Transverse colon (tissue), 4 donors: Measurements from ENCODE around the gene MANEAL. TPM values are rescaled to one million over a fixed set of nuclear protein-coding genes. Genes with fewer than 3 reads are reported as not detected.

Source experiments
- DNase-seq: peaks from one replicate; pipeline ENCODE4 v3.0.0-alpha.2; 2019
- H3K27ac ChIP-seq, 4 donors: fragments of 200-600 bp; sonication (generic); 2 replicates each; pipeline ENCODE4 v1.5.1; 2016 to 2018; ENCODE audit warnings: inconsistent platforms in 4 of 4
- H3K27me3 ChIP-seq: fragments of 200-600 bp; sonication (generic); 2 replicates; pipeline ENCODE4 v1.5.1; 2017; ENCODE audit warnings: inconsistent platforms
- H3K36me3 ChIP-seq, 4 donors: fragments of 200-600 bp; sonication (generic); 2 replicates each; pipeline ENCODE4 v1.5.1; 2017 to 2019; ENCODE audit warnings: inconsistent platforms in 4 of 4
- H3K4me1 ChIP-seq, 4 donors: fragments of 200-600 bp; sonication (generic); 2 replicates each; pipeline ENCODE4 v1.5.1; 2017 to 2020; ENCODE audit warnings: inconsistent platforms in 4 of 4
- H3K4me3 ChIP-seq, 4 donors: fragments of 200-600 bp; sonication (generic); 1 replicate in 1 of 4; 2 replicates in 3 of 4; pipeline versions ENCODE4 v1.5.1 to v1.6.1; 2017 to 2019; ENCODE audit warnings: inconsistent platforms in 4 of 4
- H3K9me3 ChIP-seq, 2 donors: fragments of 200-600 bp; sonication (generic); 2 replicates each; pipeline ENCODE4 v1.5.1; 2017 to 2019; ENCODE audit warnings: inconsistent platforms in 2 of 2
- EP300 ChIP-seq: sonication (generic); formaldehyde crosslinking; IDR thresholded peaks from one replicate; pipeline ENCODE4 v1.6.1; 2017; ENCODE audit warnings: antibody characterized with exemption, low read depth
- POLR2A ChIP-seq: fragments of 450-650 bp; IDR thresholded peaks from one replicate; pipeline ENCODE4 v1.6.1; 2016; ENCODE audit warnings: antibody characterized with exemption, mild to moderate bottlenecking, moderate library complexity
- POLR2AphosphoS5 ChIP-seq, 3 donors: sonication (generic); formaldehyde crosslinking; IDR thresholded peaks; one replicate each; pipeline ENCODE4 v1.6.1; 2016; ENCODE audit warnings: antibody characterized with exemption in 3 of 3
- WGBS, 2 donors: methylation state at CpG; one replicate each; pipeline ENCODE4 v1.1.5; 2018; ENCODE audit warnings: low coverage in 1 of 2; 5-methylcytosine and 5-hydroxymethylcytosine counted together
- in situ Hi-C, 4 donors: fragments of 200-750 bp; cut with MboI; loops; one replicate each; pipeline versions ENCODE4 v1.15.0 to v1.15.1; 2017; ENCODE audit warnings: low sequenced_read_pairs in 3 of 4, low pct_ligation_motif_present in 1 of 4, low pct_unique_long_range_greater_than_20kb in 1 of 4
- intact Hi-C: fragments of 100-400 bp; cut with DNase I; formaldehyde crosslinking; loops from one replicate; pipeline ENCODE4 v1.15.1; 2023; ENCODE audit warnings: low total_unique reads
- total RNA-seq, 4 donors: library from RNA; depleted of rRNA; stranded (reverse); fragments of >200 nt; gene quantifications; one replicate each; pipeline ENCODE4 v1.1.0, GENCODE V29; 2016
- TF ChIP-seq, protein P1 (sequence below), 5 experiments: fragments of 200-600 bp in 3 of 5; fragments of 450-650 bp in 2 of 5; sonication (generic) in 3 of 5; IDR thresholded peaks; 1 replicate in 2 of 5; 2 replicates in 3 of 5; pipeline ENCODE4 v1.5.1; 2016 to 2017; ENCODE audit warnings: antibody characterized with exemption in 5 of 5, inconsistent platforms in 3 of 5, mild to moderate bottlenecking in 2 of 5, moderate library complexity in 1 of 5

Gene MANEAL
- total RNA-seq, 4 donors from 2014 or later = 1.1 to 9.6 (median 5.7) TPM

DNA sequence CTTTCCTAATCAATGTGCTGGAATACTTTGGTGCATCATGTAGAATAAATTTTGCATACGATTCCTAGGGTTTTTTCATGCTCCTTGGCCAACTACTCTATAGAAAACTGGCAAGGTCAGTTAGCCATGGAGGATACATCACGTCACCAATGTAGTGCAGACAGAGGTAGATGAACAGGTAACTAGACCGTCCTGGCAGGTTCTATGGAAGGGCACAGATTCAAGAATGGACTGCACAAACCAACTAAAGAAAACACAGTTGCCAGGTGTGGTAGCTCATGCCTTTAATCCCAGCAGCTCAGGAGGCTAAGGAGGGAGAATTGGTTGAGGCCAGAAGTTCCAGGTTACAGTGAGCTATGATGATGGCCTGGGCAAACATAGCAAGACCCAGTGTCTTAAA, 55.8 kb downstream of the MANEAL start:
- intact Hi-C loops (no loop called here), in situ Hi-C loops (no loop called here)
- Histone ChIP-seq H3K36me3 (no peaks in the 10 kb centered on the region), H3K4me3 (no peak overlapping the region), H3K9me3 (no peaks in the 10 kb centered on the region), H3K27ac (no peak overlapping the region), H3K4me1 (peaks cover 3 to 64% (median 16%) of the 10 kb centered on the region in 4 donors), H3K27me3 (no peaks in the 10 kb centered on the region)
- WGBS, 2 donors = 95 to 98% methylated on average over 3 of the region's 3 CpGs
- DNase-seq = no peak
- TF ChIP-seq POLR2AphosphoS5 (IDR thresholded peaks at IDR 0.05) (no peak), POLR2A (no peak), EP300 (no peak)
- TF ChIP-seq, protein P1, sequence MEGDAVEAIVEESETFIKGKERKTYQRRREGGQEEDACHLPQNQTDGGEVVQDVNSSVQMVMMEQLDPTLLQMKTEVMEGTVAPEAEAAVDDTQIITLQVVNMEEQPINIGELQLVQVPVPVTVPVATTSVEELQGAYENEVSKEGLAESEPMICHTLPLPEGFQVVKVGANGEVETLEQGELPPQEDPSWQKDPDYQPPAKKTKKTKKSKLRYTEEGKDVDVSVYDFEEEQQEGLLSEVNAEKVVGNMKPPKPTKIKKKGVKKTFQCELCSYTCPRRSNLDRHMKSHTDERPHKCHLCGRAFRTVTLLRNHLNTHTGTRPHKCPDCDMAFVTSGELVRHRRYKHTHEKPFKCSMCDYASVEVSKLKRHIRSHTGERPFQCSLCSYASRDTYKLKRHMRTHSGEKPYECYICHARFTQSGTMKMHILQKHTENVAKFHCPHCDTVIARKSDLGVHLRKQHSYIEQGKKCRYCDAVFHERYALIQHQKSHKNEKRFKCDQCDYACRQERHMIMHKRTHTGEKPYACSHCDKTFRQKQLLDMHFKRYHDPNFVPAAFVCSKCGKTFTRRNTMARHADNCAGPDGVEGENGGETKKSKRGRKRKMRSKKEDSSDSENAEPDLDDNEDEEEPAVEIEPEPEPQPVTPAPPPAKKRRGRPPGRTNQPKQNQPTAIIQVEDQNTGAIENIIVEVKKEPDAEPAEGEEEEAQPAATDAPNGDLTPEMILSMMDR (IDR thresholded peaks at IDR 0.05) = no peak

DNA sequence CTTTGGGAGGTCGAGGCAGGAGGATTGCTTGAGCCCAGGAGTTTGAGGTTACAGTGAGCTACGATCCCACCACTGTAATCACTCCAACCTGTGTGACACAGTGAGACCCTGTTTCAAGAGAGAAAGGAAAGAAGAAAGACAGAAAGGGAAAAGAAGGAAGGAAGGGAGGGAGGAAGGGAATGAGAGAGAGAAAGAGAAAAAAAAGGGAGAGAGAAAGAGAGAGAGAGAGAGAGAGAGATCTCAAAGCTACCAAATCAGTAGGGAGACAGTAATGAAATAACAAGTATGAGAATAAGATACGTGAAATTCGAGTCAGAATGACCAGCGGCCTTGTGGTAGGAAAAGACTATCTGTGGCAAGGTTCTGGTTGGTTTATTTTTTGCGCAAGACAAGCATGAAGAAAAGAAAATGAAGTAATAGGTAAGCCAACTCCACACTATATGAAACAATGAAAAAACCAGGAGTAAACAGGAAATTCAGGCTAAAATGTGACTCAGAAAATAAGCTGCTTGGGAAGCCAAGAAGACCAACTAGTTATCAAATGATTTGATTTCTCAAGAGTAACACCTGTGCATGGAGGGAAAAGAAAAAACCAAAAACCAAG, 56.8 kb downstream of the MANEAL start:
- no peak overlapping the region for H3K27ac ChIP-seq
- in situ Hi-C loops = loop anchor here in 1 of 4 donors (10.0 kb wide), 1 partner anchor 256 kb away; the partner anchor contains the start of gene GNL2

More for the DNA sequence above, 56.8 kb downstream of the MANEAL start:
- intact Hi-C loops = no loop called here
- DNase-seq = no peak
- Histone ChIP-seq H3K36me3 (no peaks in the 10 kb centered on the region), H3K27me3 (no peaks in the 10 kb centered on the region), H3K9me3 (no peaks in the 10 kb centered on the region), H3K4me1 (peaks cover 3 to 70% (median 16%) of the 10 kb centered on the region in 4 donors), H3K4me3 (no peak overlapping the region)
- TF ChIP-seq EP300 (no peak), POLR2AphosphoS5 (IDR thresholded peaks at IDR 0.05) (no peak), POLR2A (no peak)
- TF ChIP-seq, protein P1 (IDR thresholded peaks at IDR 0.05) = no peak
- 77 to 91% methylated on average over 6 of the region's 6 CpGs for WGBS, 2 donors

Other genes starting within 250 kb of the MANEAL start
- 100 to 1,000 TPM in 1 of 4 donors, 10 to 100 TPM in 2, 1 to 10 TPM in 1; 9.0 to 175 (median 18.6) TPM for gene SNIP1, start 239.6 kb upstream of the MANEAL start, total RNA-seq
- 1 to 10 TPM in 3 of 4 donors, not detected in 1; 1.6 to 6.6 (median 3.7) TPM for gene DNALI1, start 236.9 kb upstream of the MANEAL start, total RNA-seq
- gene GNL2, start 197.9 kb upstream of the MANEAL start, total RNA-seq = 10 to 100 TPM; 33.5 to 58.4 (median 43.0) TPM
- 10 to 100 TPM in 1 of 4 donors, 1 to 10 TPM in 1, under 1 TPM in 2; 0.40 to 11.6 (median 1.2) TPM for gene RSPO1, start 159.0 kb upstream of the MANEAL start, total RNA-seq
- 1 to 10 TPM in 3 of 4 donors, not detected in 1; 2.0 to 5.7 (median 2.1) TPM for gene CDCA8, start 101.3 kb upstream of the MANEAL start, total RNA-seq
- gene EPHA10, start 28.7 kb upstream of the MANEAL start, total RNA-seq = 10 to 100 TPM; 54.5 to 94.3 (median 77.6) TPM
- 10 to 100 TPM; 48.9 to 71.6 (median 55.2) TPM for gene C1orf122, start 13.9 kb downstream of the MANEAL start, total RNA-seq
- gene YRDC, start 14.4 kb downstream of the MANEAL start, total RNA-seq = 10 to 100 TPM in 3 of 4 donors, 1 to 10 TPM in 1; 3.4 to 17.2 (median 11.6) TPM
- 10 to 100 TPM in 2 of 4 donors, 1 to 10 TPM in 2; 2.2 to 20.2 (median 9.3) TPM for gene MTF1, start 65.7 kb downstream of the MANEAL start, total RNA-seq
- gene INPP5B, start 153.2 kb downstream of the MANEAL start, total RNA-seq = 10 to 100 TPM; 32.6 to 43.6 (median 39.1) TPM
- gene SF3A3, start 196.2 kb downstream of the MANEAL start, total RNA-seq = 10 to 100 TPM; 17.7 to 55.0 (median 39.5) TPM
- gene FHL3, start 211.7 kb downstream of the MANEAL start, total RNA-seq = 10 to 100 TPM in 3 of 4 donors, 1 to 10 TPM in 1; 3.0 to 19.1 (median 12.2) TPM
- 10 to 100 TPM in 2 of 4 donors, 1 to 10 TPM in 2; 3.2 to 22.2 (median 15.3) TPM for gene UTP11, start 218.9 kb downstream of the MANEAL start, total RNA-seq